GM18951 (cell line): ENCODE results near the gene TTC12.

Experiments used
- POLR2A ChIP-seq: IDR thresholded peaks from 4 replicates; pipeline ENCODE4 v1.6.1; 2011; ENCODE audit warnings: mild to moderate bottlenecking; ENCODE audit not compliant: insufficient read length, insufficient read depth; ENCODE audit errors: extremely low read depth
- in situ Hi-C: fragments of 300-500 bp; cut with MboI; formaldehyde crosslinking; loops from one replicate; pipeline ENCODE4 v1.12.0; 2022; ENCODE audit warnings: low sequenced_read_pairs, mixed read lengths, inconsistent platforms; ENCODE audit not compliant: unreplicated experiment

Gene TTC12

GRCh38 chr11:113275602-113276001, 38.8 kb upstream of the TTC12 start:
- in situ Hi-C loops, result loop anchor here (25.0 kb wide), 1 partner anchor 988 kb away; no protein-coding TSS in a partner anchor
- no peak for TF ChIP-seq POLR2A

DNA sequence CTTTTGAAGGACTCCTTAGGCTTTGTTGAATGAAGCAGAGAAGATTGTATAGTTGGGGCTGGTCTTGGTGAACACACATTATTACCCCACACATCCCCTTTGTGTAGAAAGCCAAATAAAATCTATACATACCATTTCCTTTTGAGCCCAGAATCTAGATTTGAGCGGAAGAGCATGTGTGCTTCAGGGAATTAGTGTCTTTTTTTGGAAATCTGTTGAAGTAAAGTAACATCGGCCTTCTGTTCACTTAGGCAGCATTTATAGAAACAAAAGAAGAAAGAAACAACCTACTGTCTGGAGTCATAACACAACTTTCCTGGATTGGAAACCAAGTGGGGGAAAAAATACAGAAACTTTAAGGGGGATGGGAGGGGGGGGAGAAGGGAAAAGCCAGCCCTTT, 37.9 kb upstream of the TTC12 start:
- TF ChIP-seq POLR2A, result no peak
- in situ Hi-C loops, result loop anchor here (25.0 kb wide), 1 partner anchor 989 kb away; no protein-coding TSS in a partner anchor

- TF ChIP-seq POLR2A, result no peak
- in situ Hi-C loops, result loop anchor here (25.0 kb wide), 1 partner anchor 991 kb away; no protein-coding TSS in a partner anchor
Measured at GRCh38 chr11:113277907-113278306, 36.5 kb upstream of the TTC12 start.

DNA sequence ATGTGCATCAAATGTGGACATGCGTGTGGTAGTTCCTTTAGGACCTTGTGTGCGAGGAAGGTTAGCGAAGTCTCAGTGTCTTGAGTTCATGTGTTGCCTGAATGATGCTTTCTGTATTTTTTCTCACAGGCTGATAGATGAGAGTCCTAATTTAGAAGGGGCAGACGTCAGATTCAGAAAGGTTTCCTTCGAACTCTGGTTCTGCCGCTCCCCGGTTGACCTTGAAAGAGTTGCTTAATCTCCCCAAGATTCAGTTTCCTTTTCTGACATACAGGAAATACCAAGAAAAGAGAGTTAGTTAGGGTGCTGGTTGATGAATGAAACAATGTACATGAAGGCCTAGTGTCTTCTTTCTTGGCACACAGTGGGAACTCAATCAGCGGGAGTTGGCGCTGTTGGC, 35.9 kb upstream of the TTC12 start:
- TF ChIP-seq POLR2A, result no peak
- in situ Hi-C loops, result loop anchor here (25.0 kb wide), 1 partner anchor 991 kb away; no protein-coding TSS in a partner anchor

- in situ Hi-C loops, result loop anchor here (25.0 kb wide), 1 partner anchor 992 kb away; no protein-coding TSS in a partner anchor
- TF ChIP-seq POLR2A, result no peak
Measured at GRCh38 chr11:113278925-113279324, 35.5 kb upstream of the TTC12 start.

- no peak for TF ChIP-seq POLR2A
- in situ Hi-C loops, result loop anchor here (25.0 kb wide), 1 partner anchor 992 kb away; no protein-coding TSS in a partner anchor
Measured at GRCh38 chr11:113279591-113279990, 34.8 kb upstream of the TTC12 start.

DNA sequence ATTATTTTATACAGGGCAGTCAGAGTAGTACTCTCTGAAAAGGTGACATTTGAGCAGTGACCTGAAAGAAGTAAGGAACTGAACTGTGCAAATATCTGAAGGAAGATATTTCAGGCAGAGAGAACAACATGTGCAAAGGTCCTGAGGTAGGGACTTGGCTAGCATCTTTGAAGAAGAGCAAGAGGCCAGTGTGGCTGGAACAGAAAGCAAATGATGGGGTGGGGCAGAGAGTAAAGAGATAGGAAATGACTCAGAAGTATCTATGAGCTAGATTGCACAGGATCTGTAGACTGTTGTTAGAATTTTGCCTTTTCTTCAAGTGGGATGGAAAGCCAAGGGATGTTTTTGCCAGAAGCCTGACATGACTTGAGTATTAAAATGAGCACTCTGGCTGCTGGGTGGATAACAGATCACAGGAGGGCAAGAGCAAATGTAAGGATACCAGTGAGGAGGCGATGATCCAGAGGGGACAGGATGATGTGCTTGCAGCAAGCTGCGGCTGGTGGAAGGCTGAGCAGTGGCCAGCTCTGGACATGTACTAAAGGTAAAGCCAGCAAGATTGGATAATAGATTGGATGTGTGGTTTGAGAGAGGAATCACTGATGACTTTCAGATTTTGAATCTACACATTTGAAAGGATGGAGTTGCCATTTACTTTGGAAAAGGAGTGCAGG, 33.2 kb upstream of the TTC12 start:
- no peak for TF ChIP-seq POLR2A
- in situ Hi-C loops, result loop anchor here (25.0 kb wide), 1 partner anchor 994 kb away; no protein-coding TSS in a partner anchor

DNA sequence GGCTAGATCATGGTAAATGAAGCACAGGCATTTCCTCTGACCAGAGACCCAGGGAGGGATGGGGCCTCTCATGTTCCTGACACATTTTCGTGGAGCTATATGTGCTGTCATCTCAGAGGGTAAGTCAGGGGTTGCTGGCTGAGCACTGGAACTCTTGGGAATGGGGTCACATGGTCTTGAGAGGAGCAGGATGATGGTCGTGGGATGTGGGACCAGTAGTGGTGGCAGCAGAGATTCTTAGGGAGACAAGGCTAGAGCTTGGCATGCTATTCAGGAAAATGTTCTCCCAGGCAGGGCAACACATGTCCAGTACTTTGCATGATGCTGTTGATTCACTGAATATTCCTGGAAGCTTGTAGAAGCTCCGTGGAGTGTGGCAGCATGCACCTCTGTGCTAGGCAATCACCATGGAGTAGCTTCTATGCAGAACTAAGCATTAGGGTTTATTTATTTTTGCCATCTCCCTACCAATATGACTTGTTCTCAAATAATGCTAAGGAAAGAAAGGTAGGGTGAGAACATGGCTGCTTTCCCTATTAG, 31.4 kb upstream of the TTC12 start:
- TF ChIP-seq POLR2A, result no peak
- in situ Hi-C loops, result loop anchor here (25.0 kb wide), 1 partner anchor 996 kb away; no protein-coding TSS in a partner anchor

- in situ Hi-C loops, result loop anchor here (25.0 kb wide), 1 partner anchor 997 kb away; no protein-coding TSS in a partner anchor
- no peak for TF ChIP-seq POLR2A
Measured at GRCh38 chr11:113283881-113284280, 30.5 kb upstream of the TTC12 start.

GRCh38 chr11:113286009-113286408, 28.4 kb upstream of the TTC12 start:
- in situ Hi-C loops, result loop anchor here (25.0 kb wide), 1 partner anchor 999 kb away; no protein-coding TSS in a partner anchor
- TF ChIP-seq POLR2A, result no peak

GRCh38 chr11:113286509-113287497, 27.6 kb upstream of the TTC12 start:
- TF ChIP-seq POLR2A, result no peak
- in situ Hi-C loops, result loop anchor here (25.0 kb wide), 1 partner anchor 1000 kb away; no protein-coding TSS in a partner anchor

GRCh38 chr11:113287801-113288200, 26.6 kb upstream of the TTC12 start:
- TF ChIP-seq POLR2A, result no peak
- in situ Hi-C loops, result loop anchor here (25.0 kb wide), 1 partner anchor 1000 kb away; no protein-coding TSS in a partner anchor
